Thyroid gland (tissue), 4 donors: ENCODE measurements around the gene FCGR3A. TPM values are rescaled to one million over a fixed set of nuclear protein-coding genes. Genes with fewer than 3 reads are reported as not detected.
"Not testable (repeated sequence)": the region's sequence is repeated elsewhere in the genome, so short reads cannot be mapped to it uniquely, and the experiment has no call there.

Source experiments
- DNase-seq, 2 donors: peaks; one replicate each; pipeline ENCODE4 v3.0.0-alpha.2; 2019
- H3K27ac ChIP-seq, 3 donors: fragments of 200-600 bp; sonication (generic); 1 replicate in 2 of 3; 2 replicates in 1 of 3; pipeline ENCODE4 v1.5.1; 2016 to 2019; ENCODE audit warnings: mild to moderate bottlenecking in 1 of 3, moderate library complexity in 1 of 3
- H3K27me3 ChIP-seq: fragments of 200-600 bp; sonication (generic); one replicate; pipeline ENCODE4 v1.5.1; 2019
- H3K36me3 ChIP-seq, 2 donors: fragments of 200-600 bp; sonication (generic); one replicate each; pipeline ENCODE4 v1.5.1; 2016 to 2019
- H3K4me1 ChIP-seq, 2 donors: fragments of 200-600 bp; sonication (generic); one replicate each; pipeline ENCODE4 v1.5.1; 2017 to 2019
- H3K4me3 ChIP-seq, 3 donors: fragments of 200-600 bp; sonication (generic); replicated peaks in 1 of 3; 1 replicate in 2 of 3; 2 replicates in 1 of 3; pipeline ENCODE4 v1.5.1; 2016; ENCODE audit warnings: mild to moderate bottlenecking in 1 of 3
- H3K9me3 ChIP-seq: fragments of 200-600 bp; sonication (generic); one replicate; pipeline ENCODE4 v1.5.1; 2017
- WGBS, 2 donors: methylation state at CpG; one replicate each; pipeline ENCODE4 v1.1.5; 2017; 5-methylcytosine and 5-hydroxymethylcytosine counted together
- intact Hi-C: fragments of 100-400 bp; cut with DNase I; formaldehyde crosslinking; loops from one replicate; pipeline ENCODE4 v1.15.1; 2023
- total RNA-seq, 4 donors: library from RNA; depleted of rRNA; stranded (reverse); fragments of >200 nt; gene quantifications; one replicate each; pipeline ENCODE4 v1.2.3, GENCODE V29; 2016

FCGR3A gene
- total RNA-seq, 4 donors from 2014 or later: 1.7 to 11.7 (median 7.6) TPM

- DNase-seq, intact Hi-C loops, H3K27ac ChIP-seq, H3K27me3 ChIP-seq, H3K4me1 ChIP-seq, H3K36me3 ChIP-seq, H3K9me3 ChIP-seq, H3K4me3 ChIP-seq: not testable (repeated sequence)
- WGBS, 2 donors: no CpG with 5 or more reads among the region's 4 CpGs
These were observed 31.4 kb upstream of the FCGR3A start for GRCh38 chr1:161580879-161581537.

GRCh38 chr1:161579856-161580507 is 30.4 kb upstream of the FCGR3A start:
- intact Hi-C loops, H3K9me3 ChIP-seq, DNase-seq, H3K27ac ChIP-seq, H3K36me3 ChIP-seq, H3K27me3 ChIP-seq, H3K4me3 ChIP-seq, H3K4me1 ChIP-seq: not testable (repeated sequence)
- no CpG with 5 or more reads among the region's 8 CpGs for WGBS, 2 donors

- H3K27ac ChIP-seq, H3K27me3 ChIP-seq, H3K4me1 ChIP-seq, intact Hi-C loops, H3K4me3 ChIP-seq, H3K9me3 ChIP-seq, H3K36me3 ChIP-seq, DNase-seq: not testable (repeated sequence)
These were observed 27.1 kb upstream of the FCGR3A start for GRCh38 chr1:161576676-161577075.

- DNase-seq, H3K4me3 ChIP-seq, H3K4me1 ChIP-seq, H3K27ac ChIP-seq, H3K9me3 ChIP-seq, intact Hi-C loops, H3K36me3 ChIP-seq, H3K27me3 ChIP-seq: not testable (repeated sequence)
- 84 to 90% methylated on average over 2 of the region's 8 CpGs for WGBS, 2 donors
These were observed 22.1 kb upstream of the FCGR3A start for GRCh38 chr1:161571703-161572102.

- WGBS, 2 donors: 93 to 100% methylated on average over 1 of the region's 3 CpGs
- DNase-seq, intact Hi-C loops: not testable (repeated sequence)
These were observed 17.0 kb upstream of the FCGR3A start for GRCh38 chr1:161566602-161566960.

GRCh38 chr1:161563522-161563921 is 13.9 kb upstream of the FCGR3A start:
- H3K9me3 ChIP-seq, intact Hi-C loops, H3K4me1 ChIP-seq, H3K36me3 ChIP-seq, DNase-seq, H3K4me3 ChIP-seq, H3K27me3 ChIP-seq, H3K27ac ChIP-seq: not testable (repeated sequence)
- WGBS, 2 donors: 64 to 75% methylated on average over 1 of the region's 1 CpG

More at GRCh38 chr1:161566602-161566960, 17.0 kb upstream of the FCGR3A start:
- not testable (repeated sequence) for H3K36me3 ChIP-seq, H3K9me3 ChIP-seq, H3K4me1 ChIP-seq, H3K27me3 ChIP-seq, H3K4me3 ChIP-seq, H3K27ac ChIP-seq

- DNase-seq, H3K4me3 ChIP-seq, H3K36me3 ChIP-seq, intact Hi-C loops, H3K27ac ChIP-seq, H3K4me1 ChIP-seq, H3K27me3 ChIP-seq, H3K9me3 ChIP-seq: not testable (repeated sequence)
- 50 to 72% methylated on average over 1 to 3 of the region's 3 CpGs for WGBS, 2 donors
These were observed 12.8 kb upstream of the FCGR3A start for GRCh38 chr1:161562441-161562840.

- H3K9me3 ChIP-seq, DNase-seq, H3K27me3 ChIP-seq, H3K36me3 ChIP-seq, H3K4me3 ChIP-seq, H3K27ac ChIP-seq, H3K4me1 ChIP-seq, intact Hi-C loops: not testable (repeated sequence)
- 59 to 67% methylated on average over 4 of the region's 4 CpGs for WGBS, 2 donors
These were observed 11.5 kb upstream of the FCGR3A start for GRCh38 chr1:161560960-161561715.

- H3K36me3 ChIP-seq, H3K4me3 ChIP-seq, DNase-seq, H3K27ac ChIP-seq, H3K9me3 ChIP-seq, intact Hi-C loops, H3K4me1 ChIP-seq, H3K27me3 ChIP-seq: not testable (repeated sequence)
- 67 to 79% methylated on average over 4 to 6 of the region's 6 CpGs for WGBS, 2 donors
These were observed 8.2 kb upstream of the FCGR3A start for GRCh38 chr1:161557506-161558450.

- 100% methylated on average over 2 of the region's 2 CpGs; no CpG with 5 or more reads in 1 of the 2 donors for WGBS, 2 donors
- intact Hi-C loops, DNase-seq, H3K9me3 ChIP-seq, H3K4me1 ChIP-seq, H3K4me3 ChIP-seq, H3K27ac ChIP-seq, H3K27me3 ChIP-seq, H3K36me3 ChIP-seq: not testable (repeated sequence)
These were observed 7.4 kb upstream of the FCGR3A start for GRCh38 chr1:161556990-161557389.

- H3K4me1 ChIP-seq, H3K9me3 ChIP-seq, intact Hi-C loops, H3K4me3 ChIP-seq, DNase-seq, H3K27me3 ChIP-seq, H3K27ac ChIP-seq, H3K36me3 ChIP-seq: not testable (repeated sequence)
- 70 to 80% methylated on average over 3 of the region's 3 CpGs for WGBS, 2 donors
These were observed 6.5 kb upstream of the FCGR3A start for GRCh38 chr1:161556143-161556542.

- H3K36me3 ChIP-seq, H3K27ac ChIP-seq, H3K27me3 ChIP-seq, intact Hi-C loops, H3K9me3 ChIP-seq, DNase-seq, H3K4me1 ChIP-seq, H3K4me3 ChIP-seq: not testable (repeated sequence)
- WGBS, 2 donors: 55 to 71% methylated on average over 1 of the region's 1 CpG
These were observed 5.3 kb upstream of the FCGR3A start for GRCh38 chr1:161554815-161555417.
